DOHH2 (cell line): Measurements from ENCODE around the gene GNPTAB.

Source experiments
- EZH2phosphoT487 ChIP-seq: fragments of 200-600 bp; sonication (generic); IDR thresholded peaks from 2 replicates; pipeline ENCODE4 v1.6.1; 2017; ENCODE audit warnings: borderline replicate concordance, mild to moderate bottlenecking, antibody characterized with exemption, low read length, moderate library complexity, mixed read lengths
- TF ChIP-seq, protein P1 (sequence below): fragments of 200-600 bp; sonication (generic); IDR thresholded peaks from one replicate; pipeline ENCODE4 v1.5.1; 2014; ENCODE audit warnings: antibody characterized with exemption, mild to moderate bottlenecking, low read depth, low read length; ENCODE audit not compliant: poor library complexity, severe bottlenecking

DNA sequence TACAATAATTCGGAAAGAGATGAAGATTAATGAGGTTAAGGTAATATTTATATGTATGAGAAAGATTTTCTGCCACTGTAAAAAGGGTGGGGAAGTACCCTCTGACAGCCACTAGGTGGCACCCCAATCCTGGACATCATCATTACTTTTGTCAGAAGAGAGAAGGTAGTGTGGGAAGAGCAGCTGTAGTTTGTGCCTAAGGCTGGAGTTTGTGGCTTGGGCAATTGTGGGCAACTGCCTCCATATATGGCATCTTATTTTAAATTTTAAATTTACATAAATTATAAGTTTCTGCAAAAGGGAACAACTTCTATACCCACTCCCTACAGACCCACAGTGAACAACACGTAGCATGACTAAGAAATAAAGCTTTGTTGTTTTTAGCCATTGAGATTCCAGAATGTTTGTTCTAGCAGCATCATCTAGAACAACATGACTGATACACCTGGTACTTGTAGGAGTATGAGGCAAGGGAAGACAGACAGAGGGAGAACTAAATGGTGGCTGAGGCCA lies 57.1 kb downstream of the GNPTAB start:
- TF ChIP-seq, protein P1, sequence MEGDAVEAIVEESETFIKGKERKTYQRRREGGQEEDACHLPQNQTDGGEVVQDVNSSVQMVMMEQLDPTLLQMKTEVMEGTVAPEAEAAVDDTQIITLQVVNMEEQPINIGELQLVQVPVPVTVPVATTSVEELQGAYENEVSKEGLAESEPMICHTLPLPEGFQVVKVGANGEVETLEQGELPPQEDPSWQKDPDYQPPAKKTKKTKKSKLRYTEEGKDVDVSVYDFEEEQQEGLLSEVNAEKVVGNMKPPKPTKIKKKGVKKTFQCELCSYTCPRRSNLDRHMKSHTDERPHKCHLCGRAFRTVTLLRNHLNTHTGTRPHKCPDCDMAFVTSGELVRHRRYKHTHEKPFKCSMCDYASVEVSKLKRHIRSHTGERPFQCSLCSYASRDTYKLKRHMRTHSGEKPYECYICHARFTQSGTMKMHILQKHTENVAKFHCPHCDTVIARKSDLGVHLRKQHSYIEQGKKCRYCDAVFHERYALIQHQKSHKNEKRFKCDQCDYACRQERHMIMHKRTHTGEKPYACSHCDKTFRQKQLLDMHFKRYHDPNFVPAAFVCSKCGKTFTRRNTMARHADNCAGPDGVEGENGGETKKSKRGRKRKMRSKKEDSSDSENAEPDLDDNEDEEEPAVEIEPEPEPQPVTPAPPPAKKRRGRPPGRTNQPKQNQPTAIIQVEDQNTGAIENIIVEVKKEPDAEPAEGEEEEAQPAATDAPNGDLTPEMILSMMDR = peak; percentile 81
- no peak for TF ChIP-seq EZH2phosphoT487
